Esophagus squamous epithelium (tissue), 5 donors: Measurements from ENCODE around the gene VMA21. TPM values are rescaled to one million over a fixed set of nuclear protein-coding genes. Genes with fewer than 3 reads are reported as not detected.
A peak's percentile ranks its signal among the peaks of the same experiment; 100 is the strongest.

ENCODE experiments used
- DNase-seq: peaks from one replicate; lab custom pipeline; 2025; lab: John Stamatoyannopoulos, UW
- H3K27ac ChIP-seq, 4 donors: fragments of 200-600 bp; sonication (generic); one replicate each; pipeline ENCODE4 v1.5.1; 2016 to 2019; ENCODE audit warnings: mild to moderate bottlenecking in 1 of 4
- H3K27me3 ChIP-seq, 4 donors: fragments of 200-600 bp; sonication (generic); 1 replicate in 3 of 4; 2 replicates in 1 of 4; pipeline versions ENCODE4 v1.5.1 to v1.6.0; 2017 to 2021; ENCODE audit warnings: antibody characterized with exemption in 1 of 4
- H3K36me3 ChIP-seq, 3 donors: fragments of 200-600 bp; sonication (generic); one replicate each; pipeline ENCODE4 v1.5.1; 2016 to 2019
- H3K4me1 ChIP-seq, 3 donors: fragments of 200-600 bp; sonication (generic); one replicate each; pipeline ENCODE4 v1.5.1; 2017 to 2019
- H3K4me3 ChIP-seq, 4 donors: fragments of 200-600 bp; sonication (generic); 1 replicate in 3 of 4; 2 replicates in 1 of 4; pipeline ENCODE4 v1.5.1; 2016 to 2019; ENCODE audit warnings: mild to moderate bottlenecking in 2 of 4, moderate library complexity in 1 of 4
- H3K9me3 ChIP-seq, 3 donors: fragments of 200-600 bp; sonication (generic); one replicate each; pipeline ENCODE4 v1.5.1; 2016 to 2019
- POLR2A ChIP-seq, 4 donors: fragments of 450-650 bp; IDR thresholded peaks; one replicate each; pipeline ENCODE4 v1.6.1; 2017; ENCODE audit warnings: antibody characterized with exemption in 4 of 4, mild to moderate bottlenecking in 4 of 4, moderate library complexity in 3 of 4
- WGBS, 2 donors: methylation state at CpG; one replicate each; pipeline ENCODE4 v1.1.5; 2018; 5-methylcytosine and 5-hydroxymethylcytosine counted together
- intact Hi-C: fragments of 100-400 bp; cut with DNase I; formaldehyde crosslinking; loops from one replicate; pipeline ENCODE4 v1.15.0; 2022
- total RNA-seq, 4 donors: library from RNA; depleted of rRNA; stranded (reverse); fragments of >200 nt; gene quantifications; one replicate each; pipeline ENCODE4 v1.1.0, GENCODE V29; 2016
- TF ChIP-seq, protein P1 (sequence below), 6 experiments: fragments of 450-650 bp in 4 of 6; fragments of 200-600 bp in 2 of 6; sonication (generic) in 2 of 6; IDR thresholded peaks; one replicate each; pipeline ENCODE4 v1.5.1; 2016 to 2019; ENCODE audit warnings: antibody characterized with exemption in 6 of 6, mild to moderate bottlenecking in 4 of 6, moderate library complexity in 4 of 6
- donor health status: DM: yes; HTN: yes; CAD: no.

VMA21 gene
- total RNA-seq, 4 donors from 2014 or later, result 16.3 to 38.6 (median 32.5) TPM

DNA sequence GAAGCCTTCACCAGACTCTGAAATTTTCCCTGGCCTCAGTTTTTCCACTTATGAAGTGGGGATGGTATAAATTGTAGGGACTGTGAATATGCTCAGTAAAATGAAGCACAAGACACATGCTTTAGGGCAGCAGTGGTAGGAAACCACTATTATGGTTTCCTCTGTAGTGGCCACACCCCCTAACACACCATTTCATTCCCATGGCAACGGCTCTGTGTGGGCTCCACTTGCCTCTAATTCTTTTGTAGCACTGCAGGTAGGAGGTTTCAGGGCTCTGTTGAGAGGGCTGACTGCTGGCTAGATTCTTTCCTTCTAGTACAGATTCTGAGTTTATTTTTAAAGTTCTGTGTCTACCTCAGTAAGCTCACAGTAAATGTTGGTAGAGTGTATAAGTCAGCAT lies 3.5 kb upstream of the VMA21 start:
- DNase-seq, result no peak
- intact Hi-C loops, result no loop called here
- no peak overlapping the region for H3K27ac ChIP-seq
- H3K36me3 ChIP-seq, result no peaks in the 10 kb centered on the region
- no peaks in the 10 kb centered on the region for H3K27me3 ChIP-seq
- peaks cover 0 to 21% (median 0%) of the 10 kb centered on the region in 3 donors for H3K4me1 ChIP-seq
- no peaks in the 10 kb centered on the region for H3K9me3 ChIP-seq
- no peak overlapping the region for H3K4me3 ChIP-seq
- 55 to 63% methylated on average over 1 of the region's 1 CpG for WGBS, 2 donors
- TF ChIP-seq POLR2A (IDR thresholded peaks at IDR 0.05), result no peak
- TF ChIP-seq, protein P1, sequence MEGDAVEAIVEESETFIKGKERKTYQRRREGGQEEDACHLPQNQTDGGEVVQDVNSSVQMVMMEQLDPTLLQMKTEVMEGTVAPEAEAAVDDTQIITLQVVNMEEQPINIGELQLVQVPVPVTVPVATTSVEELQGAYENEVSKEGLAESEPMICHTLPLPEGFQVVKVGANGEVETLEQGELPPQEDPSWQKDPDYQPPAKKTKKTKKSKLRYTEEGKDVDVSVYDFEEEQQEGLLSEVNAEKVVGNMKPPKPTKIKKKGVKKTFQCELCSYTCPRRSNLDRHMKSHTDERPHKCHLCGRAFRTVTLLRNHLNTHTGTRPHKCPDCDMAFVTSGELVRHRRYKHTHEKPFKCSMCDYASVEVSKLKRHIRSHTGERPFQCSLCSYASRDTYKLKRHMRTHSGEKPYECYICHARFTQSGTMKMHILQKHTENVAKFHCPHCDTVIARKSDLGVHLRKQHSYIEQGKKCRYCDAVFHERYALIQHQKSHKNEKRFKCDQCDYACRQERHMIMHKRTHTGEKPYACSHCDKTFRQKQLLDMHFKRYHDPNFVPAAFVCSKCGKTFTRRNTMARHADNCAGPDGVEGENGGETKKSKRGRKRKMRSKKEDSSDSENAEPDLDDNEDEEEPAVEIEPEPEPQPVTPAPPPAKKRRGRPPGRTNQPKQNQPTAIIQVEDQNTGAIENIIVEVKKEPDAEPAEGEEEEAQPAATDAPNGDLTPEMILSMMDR (IDR thresholded peaks at IDR 0.05), result no peak

DNA sequence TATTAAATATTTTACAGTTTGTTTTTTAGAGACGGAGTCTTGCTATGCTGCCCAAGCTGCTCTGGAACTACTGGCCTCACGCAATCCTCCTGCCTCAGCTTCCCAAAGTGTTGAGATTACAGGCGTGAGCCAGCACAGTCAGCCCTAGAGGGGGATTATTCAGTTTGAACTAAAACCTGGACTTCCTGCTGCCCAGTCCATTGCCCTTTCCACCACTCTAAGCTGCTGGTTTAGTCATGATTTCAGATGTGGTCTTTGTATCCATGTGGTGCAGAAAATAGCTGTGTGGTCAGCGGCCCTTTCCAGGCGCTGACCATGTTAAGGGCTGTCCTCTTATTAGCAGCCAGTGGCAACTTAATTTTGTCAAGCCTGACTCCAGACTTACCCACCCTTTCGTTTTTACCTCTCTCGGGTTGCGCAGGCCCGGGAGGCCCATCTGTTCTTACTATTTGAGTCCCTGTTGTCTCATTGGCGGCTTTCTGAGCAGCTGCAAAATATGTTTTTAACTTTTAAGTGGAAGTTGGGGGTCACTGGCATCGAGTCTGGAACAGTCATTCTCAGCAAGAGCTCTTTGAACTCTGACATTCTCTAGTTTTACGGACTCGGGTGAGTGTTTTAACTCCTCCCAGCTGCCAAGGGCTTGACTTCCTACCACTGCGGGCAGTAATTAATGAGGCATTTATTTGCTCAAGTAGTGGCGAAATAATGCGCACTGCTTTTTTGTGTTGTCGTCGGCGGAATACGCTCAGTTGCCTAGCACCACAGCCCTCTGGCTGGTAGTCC lies 773 bp upstream of the VMA21 start:
- DNase-seq, result no peak
- TF ChIP-seq, protein P1 (IDR thresholded peaks at IDR 0.05), result no peak
- TF ChIP-seq POLR2A (IDR thresholded peaks at IDR 0.05), result no peak
- 41 to 51% methylated on average over 5 to 20 of the region's 20 CpGs for WGBS, 2 donors
- Histone ChIP-seq H3K4me1 (peaks cover 0 to 48% (median 0%) of the 10 kb centered on the region in 3 donors), H3K4me3 (peak overlapping the region; percentile 77 to 81 (median 78)), H3K36me3 (no peaks in the 10 kb centered on the region), H3K9me3 (no peaks in the 10 kb centered on the region), H3K27ac (peak overlapping the region; percentile 90 to 97 (median 92)), H3K27me3 (no peaks in the 10 kb centered on the region)
- intact Hi-C loops, result no loop called here

DNA sequence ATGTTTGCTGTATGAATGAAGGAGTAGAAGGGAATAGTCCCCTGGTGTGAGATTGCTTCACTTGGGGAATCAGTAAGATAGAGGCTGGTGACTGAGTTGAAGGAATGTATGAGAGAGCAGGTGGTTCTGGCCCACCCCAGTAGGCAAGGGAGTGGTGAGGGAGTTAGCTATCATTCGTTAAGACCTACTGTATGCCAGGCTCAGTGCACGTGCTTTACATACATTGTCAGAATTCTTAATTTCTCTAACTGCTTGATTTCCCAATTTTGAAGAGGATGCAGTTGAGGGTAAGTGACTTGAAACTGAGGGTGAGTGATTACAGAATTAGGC lies 700 bp downstream of the VMA21 start:
- no peak for TF ChIP-seq POLR2A (IDR thresholded peaks at IDR 0.05)
- TF ChIP-seq, protein P1 (IDR thresholded peaks at IDR 0.05), result no peak
- Histone ChIP-seq H3K4me1 (peaks cover 0 to 48% (median 0%) of the 10 kb centered on the region in 3 donors), H3K4me3 (peak overlapping the region; percentile 77 to 81 (median 78)), H3K27ac (peak overlapping the region; percentile 90 to 97 (median 92)), H3K36me3 (no peaks in the 10 kb centered on the region), H3K9me3 (no peaks in the 10 kb centered on the region), H3K27me3 (no peaks in the 10 kb centered on the region)
- intact Hi-C loops, result no loop called here
- no peak for DNase-seq
- 0 to 15% methylated on average over 2 of the region's 2 CpGs for WGBS, 2 donors

DNA sequence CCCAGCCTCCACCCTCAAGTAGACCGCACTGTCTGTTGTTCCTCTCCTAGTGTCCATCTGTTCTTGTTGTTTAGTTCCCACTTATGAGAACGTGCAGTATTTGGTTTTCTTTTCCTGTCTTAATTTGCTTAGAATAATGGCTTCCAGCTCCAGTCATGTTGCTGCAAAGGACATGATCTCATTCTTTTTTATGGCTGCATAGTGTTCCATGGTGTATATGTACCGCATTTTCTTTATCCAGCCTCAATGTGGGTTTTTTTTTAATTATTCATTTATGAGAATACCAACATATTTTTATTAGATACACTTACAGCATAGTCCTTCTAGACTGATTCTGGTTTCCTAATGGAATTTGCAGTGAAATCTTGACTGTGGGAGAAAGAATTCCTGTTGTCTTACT lies 1.3 kb downstream of the VMA21 start:
- H3K4me3 ChIP-seq, result peak overlapping the region in 1 of 4 donors; percentile 78
- WGBS, 2 donors, result 59 to 75% methylated on average over 3 of the region's 3 CpGs

More for the DNA sequence above, 1.3 kb downstream of the VMA21 start:
- intact Hi-C loops, result no loop called here
- Histone ChIP-seq H3K4me1 (peaks cover 0 to 48% (median 0%) of the 10 kb centered on the region in 3 donors), H3K9me3 (no peaks in the 10 kb centered on the region), H3K36me3 (no peaks in the 10 kb centered on the region), H3K27me3 (no peaks in the 10 kb centered on the region), H3K27ac (no peak overlapping the region)
- no peak for DNase-seq
- TF ChIP-seq POLR2A (IDR thresholded peaks at IDR 0.05), result no peak
- TF ChIP-seq, protein P1 (IDR thresholded peaks at IDR 0.05), result no peak
